GM23338 (cell line): ENCODE data around the gene MYCBP2. TPM values are rescaled to one million over a fixed set of nuclear protein-coding genes. Genes with fewer than 3 reads are reported as not detected.

ENCODE experiments used
- ATAC-seq: fragments of 200-7000 bp; cut with Tn5 transposase; 3 replicates; pipeline ENCODE4 v1.9.1; 2020
- DNase-seq: peaks from one replicate; pipeline ENCODE4 v3.0.0-alpha.2; 2015; ENCODE audit warnings: low spot score
- H2AFZ ChIP-seq: fragments of 200-600 bp; sonication (generic); 2 replicates; pipeline ENCODE4 v1.8.0; 2016; ENCODE audit warnings: antibody characterized with exemption, mild to moderate bottlenecking, moderate library complexity
- H3F3A ChIP-seq: fragments of 200-600 bp; sonication (generic); replicated peaks from 2 replicates; pipeline ENCODE4 v1.8.0; 2017; ENCODE audit warnings: antibody characterized with exemption, mixed run types, low read depth
- H3K27ac ChIP-seq: fragments of 200-600 bp; sonication (generic); 2 replicates; pipeline ENCODE4 v1.6.1; 2016; ENCODE audit warnings: low read depth
- H3K27me3 ChIP-seq: fragments of 200-600 bp; sonication (generic); 2 replicates; pipeline ENCODE4 v1.8.0; 2016; ENCODE audit warnings: mild to moderate bottlenecking, mixed run types, moderate library complexity; ENCODE audit not compliant: insufficient read depth
- H3K36me3 ChIP-seq: fragments of 200-600 bp; sonication (generic); 2 replicates; pipeline ENCODE4 v1.8.0; 2016; ENCODE audit warnings: mild to moderate bottlenecking; ENCODE audit not compliant: insufficient read depth
- H3K4me1 ChIP-seq: fragments of 200-600 bp; sonication (generic); 2 replicates; pipeline ENCODE4 v1.8.0; 2016; ENCODE audit warnings: mild to moderate bottlenecking, moderate library complexity; ENCODE audit not compliant: insufficient read depth
- H3K4me2 ChIP-seq: fragments of 200-600 bp; sonication (generic); 2 replicates; pipeline ENCODE4 v1.7.1; 2017; ENCODE audit warnings: mixed run types
- H3K4me3 ChIP-seq: fragments of 200-600 bp; sonication (generic); 2 replicates; pipeline ENCODE4 v1.6.1; 2016; ENCODE audit warnings: mixed run types
- H3K79me2 ChIP-seq: fragments of 200-600 bp; sonication (generic); replicated peaks from 2 replicates; pipeline ENCODE4 v1.8.0; 2017; ENCODE audit warnings: mild to moderate bottlenecking; ENCODE audit not compliant: insufficient read depth
- H3K9me2 ChIP-seq: fragments of 200-600 bp; sonication (generic); 2 replicates; pipeline ENCODE4 v1.8.0; 2017; ENCODE audit not compliant: insufficient read depth
- H4K20me1 ChIP-seq: fragments of 200-600 bp; sonication (generic); replicated peaks from 2 replicates; pipeline ENCODE4 v1.8.0; 2017; ENCODE audit warnings: mild to moderate bottlenecking; ENCODE audit not compliant: insufficient read depth
- H3K27ac Mint-ChIP-seq: 2 replicates; pipeline ENCODE4 v1.8.0; 2020; ENCODE audit warnings: inconsistent platforms, mild to moderate bottlenecking, moderate library complexity, mixed read lengths
- H3K27me3 Mint-ChIP-seq: 3 replicates; pipeline ENCODE4 v1.8.0; 2022; ENCODE audit warnings: low read depth, mild to moderate bottlenecking, moderate library complexity, mixed read lengths, inconsistent platforms; ENCODE audit not compliant: insufficient read depth, poor library complexity
- H3K36me3 Mint-ChIP-seq: 3 replicates; pipeline ENCODE4 v1.8.0; 2021; ENCODE audit warnings: low read depth, mild to moderate bottlenecking, inconsistent platforms, moderate library complexity, mixed read lengths
- H3K4me1 Mint-ChIP-seq: 3 replicates; pipeline ENCODE4 v1.8.0; 2020; ENCODE audit warnings: mild to moderate bottlenecking, inconsistent platforms, mixed read lengths
- H3K4me3 Mint-ChIP-seq: 3 replicates; pipeline ENCODE4 v1.8.0; 2021; ENCODE audit warnings: moderate library complexity, mild to moderate bottlenecking, inconsistent platforms, mixed read lengths
- H3K9me3 Mint-ChIP-seq: 3 replicates; pipeline ENCODE4 v1.8.0; 2020; ENCODE audit warnings: moderate library complexity, mild to moderate bottlenecking, inconsistent platforms, mixed read lengths
- CREB1 ChIP-seq: fragments of 250-450 bp; sonication (Bioruptor Pico); IDR thresholded peaks from 2 replicates; pipeline ENCODE4 v1.5.0; 2020; ENCODE audit warnings: low read depth, mild to moderate bottlenecking, moderate library complexity
- NANOG ChIP-seq: IDR thresholded peaks from 2 replicates; pipeline ENCODE4 v1.6.1; 2016; ENCODE audit warnings: antibody characterized with exemption, borderline replicate concordance
- POLR2AphosphoS5 ChIP-seq: IDR thresholded peaks from 2 replicates; pipeline ENCODE4 v1.6.1; 2016; ENCODE audit warnings: antibody characterized with exemption, low read depth
- STAT1 ChIP-seq: IDR thresholded peaks from one replicate; pipeline ENCODE4 v1.6.1; 2016; ENCODE audit warnings: antibody characterized with exemption; ENCODE audit not compliant: unreplicated experiment
- ZNF331 ChIP-seq: fragments of 250-450 bp; sonication (Bioruptor Pico); IDR thresholded peaks from 2 replicates; pipeline ENCODE4 v1.5.0; 2020; ENCODE audit warnings: low read depth, mild to moderate bottlenecking, moderate library complexity
- ZNF462 ChIP-seq: fragments of 250-450 bp; sonication (Bioruptor Pico); IDR thresholded peaks from 2 replicates; pipeline ENCODE4 v1.5.0; 2020; ENCODE audit warnings: mild to moderate bottlenecking, moderate library complexity
- polyA plus RNA-seq: library from polyadenylated mRNA; unstranded; fragments of >200 nt; fragmentation: Nextera tagmentation; extraction: Ambion mirVana; gene quantifications from 2 replicates; pipeline ENCODE4 v1.2.1, GENCODE V29; 2016
- total RNA-seq: library from RNA; depleted of rRNA; stranded (reverse); fragments of >200 nt; shearing (Covaris generic); gene quantifications from 2 replicates; pipeline ENCODE4 v1.2.3, GENCODE V29; 2014

The MYCBP2 gene
- total and polyA plus RNA-seq, 2 experiments from 2014 or later, result 54.6 to 77.2 TPM

- TF ChIP-seq ZNF462 (CRISPR knock-in tag) (no peak), STAT1 (no peak), POLR2AphosphoS5 (no peak)
Measured at GRCh38 chr13:77353995-77354394, 27.1 kb upstream of the MYCBP2 start (continued).

- Mint-ChIP-seq H3K4me3 (no peak overlapping the region), H3K27ac (no peak overlapping the region), H3K36me3 (no peaks in the 10 kb centered on the region), H3K4me1 (no peaks in the 10 kb centered on the region), H3K27me3 (no peaks in the 10 kb centered on the region), H3K9me3 (no peaks in the 10 kb centered on the region)
- no peak for ATAC-seq
- Histone ChIP-seq H2AFZ (0 out of 2 replicates have a peak overlapping the region, but pooled peaks have one; percentile 39), H3K4me2 (no peak overlapping the region), H3K4me1 (no peaks in the 10 kb centered on the region), H4K20me1 (no peaks in the 10 kb centered on the region), H3K27ac (no peak overlapping the region), H3K9me2 (no peaks in the 10 kb centered on the region), H3F3A (no peaks in the 10 kb centered on the region), H3K79me2 (no peaks in the 10 kb centered on the region), H3K4me3 (no peak overlapping the region), H3K27me3 (no peaks in the 10 kb centered on the region), H3K36me3 (no peaks in the 10 kb centered on the region)
- no peak for TF ChIP-seq CREB1
- TF ChIP-seq NANOG, result no peak
- TF ChIP-seq ZNF462 (CRISPR knock-in tag), result no peak
- no peak for TF ChIP-seq ZNF331 (CRISPR knock-in tag)
- no peak for DNase-seq
Measured at GRCh38 chr13:77351315-77351714, 24.4 kb upstream of the MYCBP2 start.
